Transverse colon (tissue), 4 donors: ENCODE results near the gene ERBB3. TPM values are rescaled to one million over a fixed set of nuclear protein-coding genes. Genes with fewer than 3 reads are reported as not detected.

Experiments
- DNase-seq: peaks from one replicate; pipeline ENCODE4 v3.0.0-alpha.2; 2019
- H3K27ac ChIP-seq, 4 donors: fragments of 200-600 bp; sonication (generic); 2 replicates each; pipeline ENCODE4 v1.5.1; 2016 to 2018; ENCODE audit warnings: inconsistent platforms in 4 of 4
- H3K27me3 ChIP-seq: fragments of 200-600 bp; sonication (generic); 2 replicates; pipeline ENCODE4 v1.5.1; 2017; ENCODE audit warnings: inconsistent platforms
- H3K36me3 ChIP-seq, 4 donors: fragments of 200-600 bp; sonication (generic); 2 replicates each; pipeline ENCODE4 v1.5.1; 2017 to 2019; ENCODE audit warnings: inconsistent platforms in 4 of 4
- H3K4me1 ChIP-seq, 4 donors: fragments of 200-600 bp; sonication (generic); 2 replicates each; pipeline ENCODE4 v1.5.1; 2017 to 2020; ENCODE audit warnings: inconsistent platforms in 4 of 4
- H3K4me3 ChIP-seq, 4 donors: fragments of 200-600 bp; sonication (generic); 1 replicate in 1 of 4; 2 replicates in 3 of 4; pipeline versions ENCODE4 v1.5.1 to v1.6.1; 2017 to 2019; ENCODE audit warnings: inconsistent platforms in 4 of 4
- H3K9me3 ChIP-seq, 2 donors: fragments of 200-600 bp; sonication (generic); 2 replicates each; pipeline ENCODE4 v1.5.1; 2017 to 2019; ENCODE audit warnings: inconsistent platforms in 2 of 2
- CTCF ChIP-seq, 5 experiments: fragments of 200-600 bp in 3 of 5; fragments of 450-650 bp in 2 of 5; sonication (generic) in 3 of 5; IDR thresholded peaks; 1 replicate in 2 of 5; 2 replicates in 3 of 5; pipeline ENCODE4 v1.5.1; 2016 to 2017; ENCODE audit warnings: antibody characterized with exemption in 5 of 5, inconsistent platforms in 3 of 5, mild to moderate bottlenecking in 2 of 5, moderate library complexity in 1 of 5
- EP300 ChIP-seq: sonication (generic); formaldehyde crosslinking; IDR thresholded peaks from one replicate; pipeline ENCODE4 v1.6.1; 2017; ENCODE audit warnings: antibody characterized with exemption, low read depth
- POLR2A ChIP-seq: fragments of 450-650 bp; IDR thresholded peaks from one replicate; pipeline ENCODE4 v1.6.1; 2016; ENCODE audit warnings: antibody characterized with exemption, mild to moderate bottlenecking, moderate library complexity
- POLR2AphosphoS5 ChIP-seq, 3 donors: sonication (generic); formaldehyde crosslinking; IDR thresholded peaks; one replicate each; pipeline ENCODE4 v1.6.1; 2016; ENCODE audit warnings: antibody characterized with exemption in 3 of 3
- WGBS, 2 donors: methylation state at CpG; one replicate each; pipeline ENCODE4 v1.1.5; 2018; ENCODE audit warnings: low coverage in 1 of 2; 5-methylcytosine and 5-hydroxymethylcytosine counted together
- in situ Hi-C, 4 donors: fragments of 200-750 bp; cut with MboI; loops; one replicate each; pipeline versions ENCODE4 v1.15.0 to v1.15.1; 2017; ENCODE audit warnings: low sequenced_read_pairs in 3 of 4, low pct_ligation_motif_present in 1 of 4, low pct_unique_long_range_greater_than_20kb in 1 of 4
- intact Hi-C: fragments of 100-400 bp; cut with DNase I; formaldehyde crosslinking; loops from one replicate; pipeline ENCODE4 v1.15.1; 2023; ENCODE audit warnings: low total_unique reads
- total RNA-seq, 4 donors: library from RNA; depleted of rRNA; stranded (reverse); fragments of >200 nt; gene quantifications; one replicate each; pipeline ENCODE4 v1.1.0, GENCODE V29; 2016

The ERBB3 gene
- total RNA-seq, 4 donors from 2014 or later, result 270 to 634 (median 340) TPM

DNA sequence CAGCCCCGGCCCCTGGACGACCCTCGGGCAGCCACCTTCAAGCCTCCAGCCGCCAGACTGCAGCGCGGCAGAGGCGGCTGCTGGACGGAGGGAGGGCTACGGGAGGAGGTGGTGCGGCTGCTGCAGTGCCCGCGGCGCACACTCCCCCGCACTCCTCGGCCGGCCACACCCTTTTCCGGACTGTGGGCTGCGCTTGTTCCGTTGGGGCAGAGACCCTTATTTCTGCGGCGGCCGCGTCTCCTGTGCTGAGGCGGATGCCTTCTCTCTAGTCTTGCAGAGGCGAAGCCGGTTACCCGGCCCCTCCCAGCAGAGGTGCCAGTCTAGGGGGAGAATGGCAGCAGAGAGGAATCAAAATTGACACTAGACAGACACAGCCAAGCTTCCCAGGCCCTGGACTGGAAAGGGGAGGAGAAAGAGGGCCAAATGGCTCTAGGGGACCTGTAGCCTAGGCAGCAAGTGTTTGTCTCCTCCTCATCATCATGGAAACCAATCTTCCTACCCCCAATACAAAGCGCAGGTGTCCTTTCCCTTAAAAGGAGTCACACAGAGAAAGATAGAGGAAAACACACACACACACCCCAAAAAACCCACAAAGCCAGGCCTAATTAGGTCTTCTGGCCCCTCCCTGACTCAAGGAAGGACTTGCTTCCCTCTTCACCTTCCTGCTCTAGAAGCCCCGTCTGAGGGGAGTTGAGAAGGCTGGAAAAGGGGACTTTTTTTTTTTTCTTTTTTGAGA lies 49.4 kb downstream of the ERBB3 start:
- peak; percentile 59 for TF ChIP-seq POLR2A
- TF ChIP-seq EP300, result no peak
- TF ChIP-seq POLR2AphosphoS5 (IDR thresholded peaks at IDR 0.05), result peak; percentile 75 to 81 (median 77)
- intact Hi-C loops (no loop called here), in situ Hi-C loops (loop anchor here in 1 of 4 donors (10.0 kb wide), 1 partner anchor 55 kb away; the partner anchor contains the start of gene SMARCC2)
- H3K36me3 ChIP-seq, result peaks cover 0 to 28% (median 12%) of the 10 kb centered on the region in 4 donors
- H3K4me3 ChIP-seq, result peak overlapping the region; percentile 45 to 85 (median 76)
- H3K27me3 ChIP-seq, result no peaks in the 10 kb centered on the region
- 1% methylated on average over 29 of the region's 29 CpGs; no CpG with 5 or more reads in 1 of the 2 donors for WGBS, 2 donors
- H3K4me1 ChIP-seq, result peaks cover 16 to 41% (median 32%) of the 10 kb centered on the region in 4 donors
- H3K9me3 ChIP-seq, result no peaks in the 10 kb centered on the region
- peak overlapping the region; percentile 92 to 98 (median 94) for H3K27ac ChIP-seq
- DNase-seq, result peak; percentile 81

DNA sequence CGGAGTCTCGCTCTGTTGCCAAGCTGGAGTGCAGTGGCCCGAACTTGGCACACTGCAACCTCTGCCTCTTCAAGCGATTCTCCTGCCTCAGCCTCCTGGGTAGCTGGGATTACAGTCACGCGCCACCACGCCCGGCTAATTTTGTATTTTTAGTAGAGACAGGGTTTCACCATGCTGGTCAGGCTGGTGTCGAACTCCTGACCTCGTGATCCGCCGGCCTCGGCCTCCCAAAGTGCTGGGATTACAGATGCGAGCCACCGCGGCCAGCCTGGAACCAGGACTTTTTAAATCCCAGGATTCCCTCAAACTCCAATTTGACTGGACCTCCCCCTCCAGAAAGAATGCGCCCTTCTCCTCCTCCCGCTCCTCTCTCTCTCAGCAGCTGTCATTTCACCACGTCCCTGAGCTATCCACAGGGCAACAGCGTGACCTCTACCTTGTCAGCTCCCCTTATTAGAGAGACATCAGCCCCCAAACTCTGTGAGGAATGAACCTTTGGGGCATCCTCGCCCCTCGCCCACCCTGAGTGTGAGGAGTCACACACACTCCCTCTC lies 50.1 kb downstream of the ERBB3 start:
- H3K27ac ChIP-seq, result peak overlapping the region; percentile 92 to 98 (median 94)
- no peaks in the 10 kb centered on the region for H3K27me3 ChIP-seq
- WGBS, 2 donors, result 29 to 59% methylated on average over 6 to 22 of the region's 22 CpGs
- H3K4me3 ChIP-seq, result peak overlapping the region in 3 of 4 donors; percentile 75 to 85 (median 78)
- intact Hi-C loops, result no loop called here
- in situ Hi-C loops, result loop anchor here in 2 of 4 donors (5.0 to 10.0 kb wide), 2 partner anchors 55 to 57 kb away; partner anchors contain the start of gene SMARCC2 (in 2 of the 2)
- peaks cover 0 to 34% (median 12%) of the 10 kb centered on the region in 4 donors for H3K36me3 ChIP-seq
- no peaks in the 10 kb centered on the region for H3K9me3 ChIP-seq
- DNase-seq, result no peak
- no peak for TF ChIP-seq POLR2AphosphoS5 (IDR thresholded peaks at IDR 0.05)
- TF ChIP-seq POLR2A, result no peak
- no peak for TF ChIP-seq CTCF (IDR thresholded peaks at IDR 0.05)
- no peak for TF ChIP-seq EP300
- H3K4me1 ChIP-seq, result peaks cover 16 to 39% (median 32%) of the 10 kb centered on the region in 4 donors

DNA sequence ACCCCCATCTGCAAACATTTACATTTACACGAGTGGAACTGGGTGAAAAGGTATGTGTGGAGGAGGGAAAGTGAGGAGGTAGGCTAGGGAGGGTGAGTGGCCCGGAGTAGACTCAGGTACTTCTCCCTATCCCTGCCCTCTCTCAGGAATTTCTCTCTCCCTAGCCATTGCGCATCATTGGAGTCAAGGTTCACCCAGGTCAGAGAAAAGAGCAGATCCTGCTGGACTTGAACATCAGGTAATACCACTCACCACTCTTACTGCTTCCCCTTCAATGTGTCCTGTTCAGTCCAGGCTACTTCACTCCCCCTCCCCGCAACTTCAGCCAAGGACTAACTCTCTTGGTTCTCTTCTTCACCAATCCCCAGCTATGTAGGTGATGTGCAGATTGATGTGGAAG lies 50.9 kb downstream of the ERBB3 start:
- 83 to 84% methylated on average over 4 of the region's 4 CpGs for WGBS, 2 donors
- no peak for DNase-seq
- in situ Hi-C loops, result loop anchor here in 1 of 4 donors (5.0 kb wide), 1 partner anchor 56 kb away; the partner anchor contains the start of gene SMARCC2
- Histone ChIP-seq H3K27me3 (no peaks in the 10 kb centered on the region), H3K27ac (peak overlapping the region in 3 of 4 donors; percentile 92 to 98 (median 95)), H3K9me3 (no peaks in the 10 kb centered on the region), H3K4me1 (peaks cover 16 to 33% (median 28%) of the 10 kb centered on the region in 4 donors), H3K36me3 (peaks cover 0 to 36% (median 12%) of the 10 kb centered on the region in 4 donors), H3K4me3 (no peak overlapping the region)
- no peak for TF ChIP-seq POLR2A
- intact Hi-C loops, result no loop called here

GRCh38 chr12:56134897-56135296 lies 54.9 kb downstream of the ERBB3 start:
- peaks cover 0 to 64% (median 29%) of the 10 kb centered on the region in 4 donors for H3K36me3 ChIP-seq
- H3K4me1 ChIP-seq, result peaks cover 0 to 8% (median 6%) of the 10 kb centered on the region in 4 donors
- 88 to 92% methylated on average over 2 to 6 of the region's 6 CpGs for WGBS, 2 donors
- in situ Hi-C loops, result loop anchor here in 1 of 4 donors (5.0 kb wide), 1 partner anchor 52 kb away; the partner anchor contains the start of gene SMARCC2
- intact Hi-C loops, result no loop called here
- no peak overlapping the region for H3K27ac ChIP-seq
- H3K27me3 ChIP-seq, result no peaks in the 10 kb centered on the region
- no peak overlapping the region for H3K4me3 ChIP-seq
- TF ChIP-seq POLR2A, result no peak
- no peak for TF ChIP-seq POLR2AphosphoS5 (IDR thresholded peaks at IDR 0.05)
- no peak for TF ChIP-seq EP300
- no peak for TF ChIP-seq CTCF (IDR thresholded peaks at IDR 0.05)
- H3K9me3 ChIP-seq, result no peaks in the 10 kb centered on the region
- no peak for DNase-seq
